ENCODE results near the gene RIOK3. TPM values are rescaled to one million over a fixed set of nuclear protein-coding genes. Genes with fewer than 3 reads are reported as not detected.

Gene RIOK3
- total and polyA plus RNA-seq, 2 donors from 2014 or later = 30.1 to 64.9 TPM

DNA sequence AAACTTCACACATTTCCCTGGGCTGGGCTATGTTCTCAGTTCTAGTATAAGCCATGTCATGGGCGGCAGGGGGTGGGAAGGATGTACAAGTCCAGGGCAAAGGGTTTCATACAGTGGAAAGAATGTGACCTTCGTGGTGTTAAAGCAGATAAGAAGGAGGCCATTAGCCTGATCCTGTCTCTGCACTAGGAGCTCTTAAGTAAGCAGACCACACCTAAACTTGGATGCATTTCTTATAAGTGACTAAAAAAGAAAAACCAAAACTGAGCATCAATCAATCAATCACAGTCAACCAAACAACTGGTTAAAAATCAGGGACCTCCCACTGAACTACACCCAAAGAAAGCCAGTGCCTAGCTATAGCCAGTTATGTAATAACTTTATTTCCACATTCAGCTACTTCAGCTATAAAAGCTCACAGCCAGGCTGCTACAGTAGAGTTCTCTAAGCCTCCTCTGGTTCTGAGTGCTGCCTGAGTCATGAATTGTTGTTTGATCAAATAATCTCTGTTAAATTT lies 46.8 kb upstream of the RIOK3 start:
- Histone ChIP-seq H3K9me3 (ENCODE audit: control insufficient read depth in 2 of 3, insufficient read depth in 1 of 3, low read length in 3 of 3) (no peaks in the 10 kb centered on the region), H3K9ac (ENCODE audit: low read length in 3 of 3) (no peak overlapping the region), H3K4me1 (ENCODE audit: control insufficient read depth in 2 of 3, insufficient read depth in 2 of 3, low read depth in 1 of 3, low read length in 3 of 3) (peaks cover 5 to 10% (median 5%) of the 10 kb centered on the region in 3 donors), H3K36me3 (ENCODE audit: control insufficient read depth in 2 of 3, insufficient read depth in 3 of 3, low read length in 3 of 3) (no peaks in the 10 kb centered on the region), H3K27ac (ENCODE audit: low read depth in 2 of 2, low read length in 2 of 2) (no peak overlapping the region), H3K4me3 (ENCODE audit: low read length in 3 of 3) (no peak overlapping the region), H3K27me3 (ENCODE audit: control insufficient read depth, insufficient read depth, low read length) (no peaks in the 10 kb centered on the region)
- no peak for TF ChIP-seq CTCF (IDR thresholded peaks at IDR 0.05; ENCODE audit: borderline replicate concordance, extremely low read depth, insufficient read depth)
- intact Hi-C loops (cut with DNase I) = no loop called here
- FAIRE-seq (no peak), DNase-seq (no peak)

- no peak overlapping the region for H3K27ac ChIP-seq (ENCODE audit: low read depth in 2 of 2, low read length in 2 of 2)
- no peak overlapping the region for H3K4me3 ChIP-seq (ENCODE audit: low read length in 3 of 3)
- no peaks in the 10 kb centered on the region for H3K36me3 ChIP-seq (ENCODE audit: control insufficient read depth in 2 of 3, insufficient read depth in 3 of 3, low read length in 3 of 3)
- TF ChIP-seq CTCF (IDR thresholded peaks at IDR 0.05; ENCODE audit: borderline replicate concordance, extremely low read depth, insufficient read depth) = no peak
- no peaks in the 10 kb centered on the region for H3K9me3 ChIP-seq (ENCODE audit: control insufficient read depth in 2 of 3, insufficient read depth in 1 of 3, low read length in 3 of 3)
- DNase-seq (no peak), FAIRE-seq (no peak)
- H3K9ac ChIP-seq (ENCODE audit: low read length in 3 of 3) = no peak overlapping the region
- intact Hi-C loops (cut with DNase I) = no loop called here
- no peaks in the 10 kb centered on the region for H3K4me1 ChIP-seq (ENCODE audit: control insufficient read depth in 2 of 3, insufficient read depth in 2 of 3, low read depth in 1 of 3, low read length in 3 of 3)
- H3K27me3 ChIP-seq (ENCODE audit: control insufficient read depth, insufficient read depth, low read length) = no peaks in the 10 kb centered on the region
Observed at GRCh38 chr18:23412351-23412964, 40.6 kb upstream of the RIOK3 start.

DNA sequence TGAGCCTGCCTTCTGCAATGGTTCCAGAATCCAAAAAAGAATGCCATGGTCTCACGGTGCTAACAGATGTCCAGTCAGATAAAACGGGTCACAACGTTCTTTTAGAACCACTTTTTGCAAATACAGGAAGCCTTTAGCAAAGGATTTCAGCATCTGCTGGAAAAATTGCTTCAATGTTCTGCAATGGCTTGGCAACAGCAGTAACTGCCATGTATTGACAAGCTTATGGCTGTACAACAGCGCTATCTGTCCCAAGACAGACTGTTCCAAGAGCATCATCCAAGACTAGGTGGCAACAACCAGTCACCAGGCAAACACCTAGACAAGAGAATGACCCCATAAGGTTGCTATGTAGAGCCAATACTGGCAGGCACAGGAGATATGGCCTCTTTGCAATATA lies 37.6 kb upstream of the RIOK3 start:
- Histone ChIP-seq H3K36me3 (ENCODE audit: control insufficient read depth in 2 of 3, insufficient read depth in 3 of 3, low read length in 3 of 3) (no peaks in the 10 kb centered on the region), H3K27me3 (ENCODE audit: control insufficient read depth, insufficient read depth, low read length) (no peaks in the 10 kb centered on the region), H3K9ac (ENCODE audit: low read length in 3 of 3) (no peak overlapping the region), H3K9me3 (ENCODE audit: control insufficient read depth in 2 of 3, insufficient read depth in 1 of 3, low read length in 3 of 3) (no peaks in the 10 kb centered on the region), H3K27ac (ENCODE audit: low read depth in 2 of 2, low read length in 2 of 2) (no peak overlapping the region), H3K4me3 (ENCODE audit: low read length in 3 of 3) (no peak overlapping the region), H3K4me1 (ENCODE audit: control insufficient read depth in 2 of 3, insufficient read depth in 2 of 3, low read depth in 1 of 3, low read length in 3 of 3) (no peaks in the 10 kb centered on the region)
- no peak for TF ChIP-seq CTCF (IDR thresholded peaks at IDR 0.05; ENCODE audit: borderline replicate concordance, extremely low read depth, insufficient read depth)
- FAIRE-seq = no peak
- intact Hi-C loops (cut with DNase I) = no loop called here
- DNase-seq = no peak

DNA sequence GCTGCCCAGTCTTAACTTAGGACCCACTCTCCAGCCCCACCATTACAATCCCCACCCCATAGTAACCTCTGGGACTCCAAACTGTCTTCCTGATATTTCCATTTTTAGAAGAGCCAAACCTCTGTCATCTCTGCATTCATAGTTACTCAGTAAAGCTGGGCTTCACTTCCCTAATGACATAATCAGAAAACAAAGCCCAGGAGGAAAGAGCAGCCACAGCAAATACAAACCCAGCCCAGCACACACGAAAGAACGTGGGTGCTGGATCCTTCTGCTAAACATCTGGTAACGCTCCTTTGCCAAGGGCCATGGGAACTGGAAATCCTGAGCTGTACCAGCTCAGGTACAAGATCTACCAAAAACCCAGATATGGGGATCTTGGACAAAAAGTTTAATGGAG lies 36.8 kb upstream of the RIOK3 start:
- H3K4me3 ChIP-seq (ENCODE audit: low read length in 3 of 3) = no peak overlapping the region
- TF ChIP-seq CTCF (IDR thresholded peaks at IDR 0.05; ENCODE audit: borderline replicate concordance, extremely low read depth, insufficient read depth) = no peak
- FAIRE-seq (no peak), DNase-seq (no peak)
- intact Hi-C loops (cut with DNase I) = no loop called here
- no peaks in the 10 kb centered on the region for H3K9me3 ChIP-seq (ENCODE audit: control insufficient read depth in 2 of 3, insufficient read depth in 1 of 3, low read length in 3 of 3)
- H3K4me1 ChIP-seq (ENCODE audit: control insufficient read depth in 2 of 3, insufficient read depth in 2 of 3, low read depth in 1 of 3, low read length in 3 of 3) = no peaks in the 10 kb centered on the region
- H3K9ac ChIP-seq (ENCODE audit: low read length in 3 of 3) = no peak overlapping the region
- no peaks in the 10 kb centered on the region for H3K27me3 ChIP-seq (ENCODE audit: control insufficient read depth, insufficient read depth, low read length)
- no peak overlapping the region for H3K27ac ChIP-seq (ENCODE audit: low read depth in 2 of 2, low read length in 2 of 2)
- H3K36me3 ChIP-seq (ENCODE audit: control insufficient read depth in 2 of 3, insufficient read depth in 3 of 3, low read length in 3 of 3) = no peaks in the 10 kb centered on the region
